ENCODE measurements around the gene KIF22.
"Not testable (repeated sequence)": the region's sequence is repeated elsewhere in the genome, so short reads cannot be mapped to it uniquely, and the experiment has no call there.

Gene KIF22

GRCh38 chr16:29815032-29815721, 24.6 kb downstream of the KIF22 start:
- no peak for DNase-seq (ENCODE audit: low spot score)

GRCh38 chr16:29815793-29816693, 25.5 kb downstream of the KIF22 start, which contains the start of gene PAGR1:
TSS of gene PAGR1 (plus strand) at chr16:29816152. CDS start at chr16:29816526, 374 bp downstream.
- peak; percentile 89 for DNase-seq (ENCODE audit: low spot score)

GRCh38 chr16:29816694-29817441, 26.3 kb downstream of the KIF22 start:
- peak; percentile 72 for DNase-seq (ENCODE audit: low spot score)

- DNase-seq (ENCODE audit: low spot score), result no peak
Observed at GRCh38 chr16:29818082-29818481, 27.5 kb downstream of the KIF22 start.

GRCh38 chr16:29819506-29819905, 29.0 kb downstream of the KIF22 start:
- no peak for DNase-seq (ENCODE audit: low spot score)

GRCh38 chr16:29820271-29820701, 29.7 kb downstream of the KIF22 start, which contains the start of gene MVP:
TSS of gene MVP (plus strand) at chr16:29820462. CDS start at chr16:29830550, 10,088 bp downstream.
- no peak for DNase-seq (ENCODE audit: low spot score)

- DNase-seq (ENCODE audit: low spot score), result no peak
Observed at GRCh38 chr16:29820730-29821642, 30.4 kb downstream of the KIF22 start.

- no peak for DNase-seq (ENCODE audit: low spot score)
Observed at GRCh38 chr16:29821643-29822115, 31.1 kb downstream of the KIF22 start.

- DNase-seq (ENCODE audit: low spot score), result no peak
Observed at GRCh38 chr16:29824589-29825144, 34.1 kb downstream of the KIF22 start.

- no peak for DNase-seq (ENCODE audit: low spot score)
Observed at GRCh38 chr16:29825145-29826044, 34.8 kb downstream of the KIF22 start.

GRCh38 chr16:29826342-29826695, 35.8 kb downstream of the KIF22 start:
- no peak for DNase-seq (ENCODE audit: low spot score)

- DNase-seq (ENCODE audit: low spot score), result no peak
Observed at GRCh38 chr16:29830774-29831173, 40.2 kb downstream of the KIF22 start.

GRCh38 chr16:29831490-29831889, 40.9 kb downstream of the KIF22 start:
- DNase-seq (ENCODE audit: low spot score), result no peak

GRCh38 chr16:29833219-29833618, 42.7 kb downstream of the KIF22 start:
- DNase-seq (ENCODE audit: low spot score), result not testable (repeated sequence)

GRCh38 chr16:29834079-29834478, 43.5 kb downstream of the KIF22 start:
- DNase-seq (ENCODE audit: low spot score), result no peak

- DNase-seq (ENCODE audit: low spot score), result no peak
Observed at GRCh38 chr16:29835926-29836325, 45.4 kb downstream of the KIF22 start.

GRCh38 chr16:29836623-29837022, 46.1 kb downstream of the KIF22 start:
- DNase-seq (ENCODE audit: low spot score), result no peak

- no peak for DNase-seq (ENCODE audit: low spot score)
Observed at GRCh38 chr16:29837841-29838240, 47.3 kb downstream of the KIF22 start.

- DNase-seq (ENCODE audit: low spot score), result no peak
Observed at GRCh38 chr16:29839822-29840221, 49.3 kb downstream of the KIF22 start.

GRCh38 chr16:29840240-29840639, 49.7 kb downstream of the KIF22 start:
- DNase-seq (ENCODE audit: low spot score), result no peak
